Right lung (tissue), 5 donors: ENCODE measurements around the gene B3GALT6. TPM values are rescaled to one million over a fixed set of nuclear protein-coding genes. Genes with fewer than 3 reads are reported as not detected.
A peak's percentile ranks its signal among the peaks of the same experiment; 100 is the strongest.

Experiments used
- DNase-seq, 2 donors: peaks; one replicate each; pipeline ENCODE4 v3.0.0-alpha.2; 2013
- polyA plus RNA-seq, 5 donors: library from polyadenylated mRNA; unstranded; fragments of 120-200 nt; gene quantifications; one replicate each; pipeline versions ENCODE4 v1.2.1 to v1.2.3, GENCODE V29; 2013; ENCODE audit warnings: inconsistent platforms in 1 of 5, low replicate concordance in 1 of 5; ENCODE audit not compliant: insufficient read length in 5 of 5, insufficient read depth in 1 of 5

B3GALT6 gene
- polyA plus RNA-seq, 5 donors, result 13.1 to 25.0 (median 14.8) TPM

DNA sequence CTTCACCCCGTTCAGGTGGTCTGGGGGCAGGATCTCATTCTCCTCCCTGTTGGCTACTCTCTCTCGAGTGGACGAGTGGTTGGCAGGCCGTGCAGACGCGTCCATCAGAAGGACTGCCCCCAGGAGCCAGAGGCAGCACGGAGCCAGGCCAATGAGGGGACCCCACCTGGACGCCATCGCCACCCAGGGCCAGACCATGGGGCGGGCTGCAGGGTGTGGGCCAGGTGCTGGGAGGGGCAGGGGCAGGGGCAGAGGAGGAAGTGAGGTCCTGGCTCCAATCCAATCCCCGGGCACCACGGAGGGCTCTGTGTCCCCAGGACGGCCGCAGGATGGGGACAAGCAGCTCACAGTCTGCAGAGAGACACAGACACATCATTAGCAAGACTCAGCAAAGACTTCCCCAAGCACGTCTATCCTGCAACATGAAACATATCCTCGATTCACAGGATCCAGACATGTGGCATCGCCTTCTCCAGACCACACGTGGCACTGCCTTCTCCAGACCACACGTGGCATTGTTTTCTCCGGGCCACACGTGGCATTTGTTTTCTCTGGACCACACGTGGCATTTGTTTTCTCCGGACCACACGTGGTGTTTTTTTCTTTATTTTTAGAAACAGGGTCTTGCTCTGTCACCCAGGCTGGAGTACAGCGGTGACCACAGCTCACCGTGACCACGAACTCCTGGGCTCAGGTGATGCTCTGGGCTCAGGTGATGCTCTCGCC lies 3.3 kb upstream of the B3GALT6 start:
- DNase-seq, result no peak

DNA sequence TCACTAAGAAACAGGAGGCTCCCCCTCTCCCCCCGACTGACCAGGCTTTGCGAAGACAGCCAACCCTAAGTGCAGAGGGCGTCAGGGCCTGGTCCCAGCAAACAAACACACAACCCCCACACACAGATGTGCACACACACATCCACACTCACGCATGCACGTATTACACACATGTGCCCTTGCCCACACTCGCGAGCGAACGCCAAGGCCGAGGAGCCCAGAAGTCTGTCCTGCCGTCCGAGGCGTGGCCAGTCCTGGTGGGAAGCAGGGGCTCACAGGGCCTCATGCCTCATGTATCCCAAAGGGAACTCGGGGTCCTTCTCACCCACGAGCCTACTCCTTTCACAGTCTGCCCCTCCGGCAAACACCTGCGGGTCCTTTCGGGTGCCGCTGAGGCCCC lies 2.3 kb upstream of the B3GALT6 start:
- DNase-seq, result no peak

GRCh38 chr1:1230656-1231399 lies 1.2 kb upstream of the B3GALT6 start:
- no peak for DNase-seq

GRCh38 chr1:1231400-1232207 lies 433 bp upstream of the B3GALT6 start, which contains the start of gene SDF4:
Gene SDF4, minus strand, starts transcription at chr1:1232001. Its CDS starts 3,229 bp downstream, at chr1:1228772.
- DNase-seq, result peak; percentile 96 to 97

DNA sequence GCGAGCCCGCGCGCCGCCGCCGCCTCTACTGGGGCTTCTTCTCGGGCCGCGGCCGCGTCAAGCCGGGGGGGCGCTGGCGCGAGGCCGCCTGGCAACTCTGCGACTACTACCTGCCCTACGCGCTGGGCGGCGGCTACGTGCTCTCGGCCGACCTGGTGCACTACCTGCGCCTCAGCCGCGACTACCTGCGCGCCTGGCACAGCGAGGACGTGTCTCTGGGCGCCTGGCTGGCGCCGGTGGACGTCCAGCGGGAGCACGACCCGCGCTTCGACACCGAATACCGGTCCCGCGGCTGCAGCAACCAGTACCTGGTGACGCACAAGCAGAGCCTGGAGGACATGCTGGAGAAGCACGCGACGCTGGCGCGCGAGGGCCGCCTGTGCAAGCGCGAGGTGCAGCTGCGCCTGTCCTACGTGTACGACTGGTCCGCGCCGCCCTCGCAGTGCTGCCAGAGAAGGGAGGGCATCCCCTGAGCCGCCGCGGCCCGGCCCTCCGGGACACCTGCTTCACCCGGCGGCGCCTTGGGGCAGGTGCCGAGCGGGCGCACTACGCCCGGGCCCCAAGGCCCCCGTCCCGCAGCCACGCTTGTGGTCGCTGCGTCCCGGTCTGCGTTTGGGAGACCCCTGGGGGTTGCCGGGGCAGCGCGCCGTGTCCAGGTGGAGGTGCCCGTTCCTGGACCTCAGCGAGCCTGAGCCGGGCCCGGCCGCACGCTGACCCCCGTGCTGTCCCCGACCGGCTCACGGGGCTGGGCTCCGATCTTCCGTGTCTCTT lies 944 bp downstream of the B3GALT6 start:
- DNase-seq, result no peak

DNA sequence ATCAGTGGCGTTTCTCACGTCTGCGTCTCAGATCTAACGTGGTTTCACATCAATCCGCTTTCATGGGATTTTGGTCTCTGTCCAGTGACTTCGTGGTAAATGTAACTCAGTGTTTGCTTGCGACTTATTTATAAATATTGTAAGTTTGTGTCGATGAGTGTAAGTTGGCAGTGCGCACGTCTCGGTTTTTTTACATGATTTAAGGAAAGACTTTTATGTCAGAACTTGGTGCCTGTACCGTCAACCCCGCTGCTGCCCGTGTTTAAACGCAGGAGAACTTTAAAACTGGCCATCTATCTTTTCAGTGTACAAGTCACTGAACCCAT lies 1.5 kb downstream of the B3GALT6 start:
- no peak for DNase-seq

DNA sequence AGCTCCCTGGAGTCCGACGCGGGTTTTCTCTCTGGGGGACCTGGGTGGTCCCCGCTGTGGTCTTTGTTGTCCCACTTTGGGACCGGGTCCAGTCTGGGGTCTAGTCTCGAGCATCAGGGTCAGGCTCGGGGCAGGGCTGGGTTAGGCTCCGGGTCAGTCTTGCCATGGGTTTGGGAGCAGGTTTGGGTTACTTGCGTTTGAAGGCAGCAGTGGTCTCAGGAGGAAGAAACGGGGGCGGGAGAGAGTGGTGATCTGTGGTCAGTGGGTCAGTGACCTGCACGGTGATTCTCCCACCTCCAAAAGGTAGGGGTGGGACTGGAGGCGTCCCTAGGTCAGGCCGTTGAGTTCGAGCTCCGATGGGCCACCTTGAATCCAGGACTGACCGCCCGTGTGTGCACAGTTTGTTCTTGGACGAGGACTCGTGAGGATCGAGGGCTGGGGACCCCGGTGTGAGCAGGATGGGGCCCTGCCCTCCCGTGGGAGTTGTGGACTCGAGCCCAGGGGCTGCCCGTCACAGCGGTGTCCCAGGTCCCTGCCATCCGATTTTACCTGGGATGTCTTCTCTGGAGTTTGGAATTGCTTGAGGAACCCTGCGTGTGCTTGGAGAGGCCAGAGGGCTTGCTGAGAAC lies 2.3 kb downstream of the B3GALT6 start:
- no peak for DNase-seq

GRCh38 chr1:1235016-1235744 lies 3.1 kb downstream of the B3GALT6 start:
- DNase-seq, result no peak

DNA sequence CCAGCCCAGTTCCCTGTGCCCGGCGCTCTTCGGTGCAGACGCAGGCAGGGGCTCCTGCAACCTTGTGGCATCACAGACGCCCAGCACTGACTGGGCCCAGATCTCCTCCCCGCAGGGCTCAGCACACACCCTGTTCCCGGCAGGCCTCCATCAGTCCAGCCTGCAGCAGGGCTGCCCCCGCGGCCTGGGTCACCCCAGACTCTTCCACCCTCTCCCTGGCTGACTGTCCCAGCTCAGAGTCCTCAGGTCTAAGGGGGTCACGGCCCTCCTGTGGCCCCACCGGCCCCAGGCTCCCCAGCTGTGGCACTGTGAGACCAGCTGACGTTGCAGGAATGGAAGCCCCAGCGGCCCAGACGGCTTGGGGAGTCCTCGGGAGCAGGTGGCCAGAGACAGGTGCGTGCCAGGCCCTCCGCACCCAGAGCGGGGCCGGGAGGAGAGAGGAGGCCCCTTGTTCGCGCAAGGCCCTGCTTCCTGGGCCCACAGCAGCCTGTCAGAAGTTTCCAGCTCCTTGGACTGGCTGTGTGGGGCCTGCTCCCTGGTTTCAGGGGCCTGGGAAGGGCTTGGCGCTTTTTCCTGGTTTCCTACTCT lies 4.2 kb downstream of the B3GALT6 start:
- DNase-seq, result no peak

DNA sequence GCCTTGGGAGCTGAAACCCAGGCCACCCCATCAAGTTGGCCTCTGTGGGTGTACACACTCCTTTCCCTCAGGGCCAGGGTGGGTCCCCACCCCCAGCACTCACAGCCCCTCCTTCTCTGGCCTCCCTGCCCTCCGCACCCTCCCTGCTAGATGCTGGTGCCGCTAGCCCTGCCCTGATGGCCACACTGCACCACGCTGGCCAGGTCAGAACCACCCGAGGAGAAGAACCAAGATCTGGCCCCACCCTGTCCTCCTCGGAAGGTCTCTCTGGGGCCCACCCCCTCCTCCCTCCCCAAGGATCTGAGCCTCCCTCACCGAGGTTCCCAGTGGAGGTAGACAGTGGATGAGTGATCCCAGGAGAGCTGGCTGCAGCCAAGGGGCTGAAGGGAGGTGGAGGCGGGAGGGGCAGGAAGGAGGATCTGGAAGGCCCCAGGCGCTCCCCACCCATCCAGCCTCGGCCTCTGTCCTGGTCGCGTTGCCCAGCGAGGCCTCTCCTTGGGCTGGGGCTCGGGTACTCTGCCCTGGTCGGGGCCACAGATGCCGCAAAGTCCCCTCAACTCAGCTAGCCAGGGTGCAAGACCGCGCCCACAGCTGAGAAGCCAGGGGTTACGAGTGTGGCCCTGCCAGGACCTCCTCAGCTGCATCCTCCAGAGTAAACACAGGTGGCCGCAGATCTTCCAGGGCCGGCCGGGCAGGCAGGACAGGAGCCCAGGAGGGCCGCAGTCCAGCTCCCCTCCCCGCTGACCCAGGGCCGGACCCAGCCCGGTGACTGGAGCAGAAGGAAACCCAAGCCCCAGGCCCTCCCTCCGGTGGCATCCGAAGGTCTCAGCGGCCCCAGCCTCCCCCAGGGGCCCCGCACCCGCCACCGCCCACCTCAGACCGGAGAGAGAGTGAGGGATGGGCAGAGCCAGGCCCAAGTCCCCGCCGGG lies 5.2 kb downstream of the B3GALT6 start:
- DNase-seq, result no peak

DNA sequence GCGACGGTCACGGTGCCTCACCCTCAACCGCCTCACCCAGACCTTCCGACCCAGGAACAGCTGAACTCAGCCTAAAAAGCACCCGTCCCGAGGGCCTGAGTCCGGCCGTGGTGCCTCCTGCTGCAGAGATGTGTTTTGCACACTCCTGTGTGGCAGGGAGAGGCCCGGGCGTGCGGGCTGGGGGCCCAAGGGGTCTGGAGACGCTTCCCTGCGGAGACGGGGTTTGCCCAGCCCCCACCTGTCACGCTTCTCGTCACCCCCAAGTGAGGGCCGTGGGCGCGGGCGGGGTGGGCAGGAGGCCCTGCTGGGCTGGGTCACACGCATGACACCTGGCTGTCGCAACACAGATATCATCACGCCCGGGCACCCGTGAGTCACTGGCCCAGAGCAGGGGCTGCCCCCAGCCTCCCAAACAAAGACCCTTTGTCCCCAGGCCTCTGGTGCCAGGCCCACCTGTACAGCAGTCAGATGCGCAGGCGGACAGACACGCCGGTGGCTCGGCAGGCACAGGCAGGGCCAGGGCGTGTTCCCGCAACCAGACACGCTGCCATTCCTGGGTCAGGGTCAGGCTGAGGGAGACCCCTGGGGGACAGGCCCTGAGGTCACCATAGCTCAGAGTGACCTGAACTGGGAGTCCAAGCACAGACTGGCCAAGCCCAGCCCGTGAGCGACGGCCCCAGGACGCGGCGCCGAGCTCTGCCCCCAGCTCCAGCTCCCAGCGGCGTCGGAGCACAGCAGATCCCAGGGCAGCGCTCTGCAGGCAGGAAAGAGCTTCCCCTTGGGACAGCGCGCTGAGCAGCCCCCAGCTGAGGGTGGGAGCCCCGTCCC lies 6.1 kb downstream of the B3GALT6 start:
- no peak for DNase-seq

- DNase-seq, result no peak
These were observed 6.7 kb downstream of the B3GALT6 start for GRCh38 chr1:1238702-1239178.

- DNase-seq, result no peak
These were observed 7.2 kb downstream of the B3GALT6 start for GRCh38 chr1:1239227-1239613.

DNA sequence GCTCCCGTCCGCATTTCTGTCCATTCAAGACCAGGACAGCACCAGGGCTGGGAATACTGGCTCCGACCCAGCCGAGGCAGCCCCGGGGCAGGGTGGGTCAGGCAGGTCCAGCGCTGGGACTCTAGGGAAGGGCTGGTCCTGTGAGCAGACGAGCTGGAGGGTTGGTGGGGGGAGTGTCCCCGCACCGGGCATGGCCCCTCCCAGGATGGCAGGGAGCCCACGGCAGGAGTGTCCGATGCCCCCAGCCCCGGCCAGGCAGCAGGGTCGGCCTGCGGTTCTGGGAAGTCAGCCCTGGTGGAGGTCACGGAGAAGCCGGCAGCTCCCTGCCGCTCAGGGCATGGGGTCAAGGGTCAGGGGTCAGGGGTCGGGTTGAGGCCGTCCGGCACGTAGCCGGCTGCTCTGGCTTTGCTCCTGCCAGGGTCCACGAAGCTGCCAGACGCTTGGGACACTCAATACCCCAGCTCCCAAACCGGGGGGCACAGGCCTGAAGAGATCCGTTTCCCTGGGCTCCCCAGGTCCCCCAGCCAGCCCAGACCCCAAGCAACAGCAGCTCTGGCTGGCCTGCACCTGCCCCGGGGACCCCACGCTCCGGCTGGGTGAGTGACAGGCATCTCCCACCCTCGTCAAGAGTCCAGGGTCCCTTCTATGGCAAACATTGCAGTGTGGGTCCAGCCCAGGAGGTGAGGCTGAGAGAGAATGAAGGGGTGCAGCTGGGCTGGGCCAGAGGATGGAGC lies 7.7 kb downstream of the B3GALT6 start:
- DNase-seq, result no peak

DNA sequence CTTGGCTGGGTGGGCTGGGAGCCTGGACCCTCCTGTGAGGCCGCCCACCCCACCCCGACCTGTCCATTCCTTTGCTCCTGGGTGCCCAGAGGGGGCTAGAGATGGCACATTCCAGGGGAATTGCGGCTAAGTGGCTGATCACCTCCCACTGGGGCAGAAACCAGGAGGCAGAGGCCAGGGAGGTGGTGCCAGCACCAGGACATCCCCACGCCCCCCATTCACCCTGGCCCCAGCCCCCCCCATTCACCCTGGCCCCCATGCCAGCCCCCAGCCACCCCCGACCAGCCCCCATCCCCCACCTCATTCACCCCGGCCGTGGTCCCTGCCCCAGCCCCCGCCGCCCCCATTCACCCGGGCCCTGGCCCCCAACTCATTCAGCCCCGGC lies 8.3 kb downstream of the B3GALT6 start:
- DNase-seq, result no peak

GRCh38 chr1:1240822-1241587 lies 9.0 kb downstream of the B3GALT6 start:
- no peak for DNase-seq
